Activated CD4-positive, alpha-beta memory T cell treated with anti-CD3 and anti-CD28 coated beads, Interleukin-2, amount 10 ng/mL, durations not matched to agents 7 days and 5 days (primary cell): ENCODE data around the gene MRPL58. TPM values are rescaled to one million over a fixed set of nuclear protein-coding genes. Genes with fewer than 3 reads are reported as not detected.
"Not testable (repeated sequence)": the region's sequence is repeated elsewhere in the genome, so short reads cannot be mapped to it uniquely, and the experiment has no call there.

ENCODE experiments used
- CTCF ChIA-PET: fragments of 350-600 bp; sonication (Branson Sonifier 250); formaldehyde crosslinking; loops from one replicate; lab custom pipeline; 2021; ENCODE audit warnings: antibody characterized with exemption, inconsistent platforms; lab: Charles Lee
- POLR2A ChIA-PET: fragments of 350-600 bp; sonication (Branson Sonifier 250); formaldehyde crosslinking; loops from one replicate; lab custom pipeline; 2021; ENCODE audit warnings: antibody characterized with exemption; lab: Charles Lee
- DNase-seq: peaks from one replicate; pipeline ENCODE4 v3.0.0-alpha.2; 2020
- H3K27ac Mint-ChIP-seq: one replicate; pipeline ENCODE4 v1.8.0; 2021; ENCODE audit warnings: mild to moderate bottlenecking, mixed read lengths
- H3K27me3 Mint-ChIP-seq: one replicate; pipeline ENCODE4 v1.8.0; 2021; ENCODE audit warnings: mixed read lengths
- H3K36me3 Mint-ChIP-seq: one replicate; pipeline ENCODE4 v1.8.0; 2021; ENCODE audit warnings: low read depth, mixed read lengths
- H3K4me1 Mint-ChIP-seq: one replicate; pipeline ENCODE4 v1.8.0; 2021; ENCODE audit warnings: mixed read lengths
- H3K4me3 Mint-ChIP-seq: one replicate; pipeline ENCODE4 v1.8.0; 2021; ENCODE audit warnings: mild to moderate bottlenecking, mixed read lengths
- H3K9me3 Mint-ChIP-seq: one replicate; pipeline ENCODE4 v1.8.0; 2021; ENCODE audit warnings: mixed read lengths
- total RNA-seq, 2 experiments: library from RNA; stranded (reverse); gene quantifications; one replicate each; pipeline ENCODE4 v1.2.3, GENCODE V29; 2021

The MRPL58 gene
- total RNA-seq, 2 experiments from 2014 or later: 45.4 to 49.6 TPM

GRCh38 chr17:75041656-75042280 is 29.3 kb downstream of the MRPL58 start:
- Mint-ChIP-seq H3K27ac (no peak overlapping the region), H3K27me3 (no peaks in the 10 kb centered on the region), H3K4me3 (no peak overlapping the region), H3K36me3 (peaks cover 32% of the 10 kb centered on the region), H3K9me3 (no peaks in the 10 kb centered on the region), H3K4me1 (peaks cover 33% of the 10 kb centered on the region)
- DNase-seq: no peak
- ChIA-PET POLR2A (interaction anchor here (1.5 kb wide), 2 partner anchors 10 to 141 kb away, joined by 3 to 5 read pairs; partner anchors contain the start of gene SUMO2), CTCF (interaction anchor here (1.0 to 1.4 kb wide), 2 partner anchors 73 to 89 kb away, joined by 3 to 6 read pairs; no protein-coding TSS in a partner anchor)

- DNase-seq, H3K27me3 Mint-ChIP-seq, H3K9me3 Mint-ChIP-seq, H3K27ac Mint-ChIP-seq, H3K4me3 Mint-ChIP-seq: not testable (repeated sequence)
- POLR2A ChIA-PET: interaction anchor here (1.3 kb wide), 1 partner anchor 19 kb away, joined by 4 read pairs; no protein-coding TSS in a partner anchor
- Mint-ChIP-seq H3K36me3 (peaks cover 26% of the 10 kb centered on the region), H3K4me1 (peaks cover 37% of the 10 kb centered on the region)
- CTCF ChIA-PET: interaction anchor here (1.0 kb wide), 1 partner anchor 16 kb away, joined by 4 read pairs; no protein-coding TSS in a partner anchor
Observed at GRCh38 chr17:75043789-75044188, 31.3 kb downstream of the MRPL58 start.

- ChIA-PET CTCF (interaction anchor here (1.0 kb wide), 1 partner anchor 15 kb away, joined by 4 read pairs; no protein-coding TSS in a partner anchor), POLR2A (no interaction called here)
- Mint-ChIP-seq H3K9me3 (no peaks in the 10 kb centered on the region), H3K27ac (peak overlapping the region; percentile 54), H3K4me1 (peaks cover 44% of the 10 kb centered on the region), H3K27me3 (no peaks in the 10 kb centered on the region), H3K36me3 (peaks cover 22% of the 10 kb centered on the region), H3K4me3 (peak overlapping the region; percentile 44)
- DNase-seq: no peak
Observed at GRCh38 chr17:75044716-75045115, 32.2 kb downstream of the MRPL58 start.

- peaks cover 21% of the 10 kb centered on the region for H3K36me3 Mint-ChIP-seq
- peaks cover 45% of the 10 kb centered on the region for H3K4me1 Mint-ChIP-seq
- H3K27me3 Mint-ChIP-seq, DNase-seq, H3K9me3 Mint-ChIP-seq: not testable (repeated sequence)
- ChIA-PET POLR2A (interaction anchor here (0.7 to 4.1 kb wide), 14 partner anchors 9 to 243 kb away, joined by 3 to 31 read pairs (median 4); partner anchors contain the start of genes FDXR, MRPL58, NUP85 and SLC25A19), CTCF (interaction anchor here (0.6 to 3.2 kb wide), 8 partner anchors 9 to 126 kb away, joined by 3 to 19 read pairs (median 6); partner anchors contain the start of gene MRPL58)
- H3K27ac Mint-ChIP-seq: peak overlapping the region; percentile 91
- H3K4me3 Mint-ChIP-seq: peak overlapping the region; percentile 96
Observed at GRCh38 chr17:75045946-75046406, 33.5 kb downstream of the MRPL58 start.

GRCh38 chr17:75046407-75047289 is 34.2 kb downstream of the MRPL58 start, which contains the start of the genes ATP5PD and KCTD2:
Gene ATP5PD, minus strand, starts transcription at chr17:75046969. Its CDS starts 4,319 bp downstream, at chr17:75042650.
Gene KCTD2, plus strand, starts transcription at chr17:75047225. Its CDS starts 26 bp downstream, at chr17:75047251.
- no peaks in the 10 kb centered on the region for H3K27me3 Mint-ChIP-seq
- ChIA-PET POLR2A (interaction anchor here (0.7 to 4.1 kb wide), 18 partner anchors 10 to 242 kb away, joined by 3 to 31 read pairs (median 4); partner anchors contain the start of genes FDXR, MRPL58, NUP85 and SLC25A19), CTCF (interaction anchor here (0.6 to 3.2 kb wide), 10 partner anchors 8 to 126 kb away, joined by 3 to 19 read pairs (median 4); partner anchors contain the start of gene MRPL58)
- peak within 1 kb of the TSS; percentile 91 for H3K27ac Mint-ChIP-seq
- H3K36me3 Mint-ChIP-seq: peaks cover 23% of the 10 kb centered on the region
- H3K4me1 Mint-ChIP-seq: peaks cover 45% of the 10 kb centered on the region
- H3K9me3 Mint-ChIP-seq: no peaks in the 10 kb centered on the region
- H3K4me3 Mint-ChIP-seq: peak within 1 kb of the TSS; percentile 96
- peak; percentile 96 for DNase-seq

GRCh38 chr17:75047398-75048098 is 35.1 kb downstream of the MRPL58 start:
- Mint-ChIP-seq H3K27me3 (no peaks in the 10 kb centered on the region), H3K4me1 (peaks cover 47% of the 10 kb centered on the region), H3K4me3 (peak overlapping the region; percentile 94), H3K9me3 (no peaks in the 10 kb centered on the region), H3K36me3 (peaks cover 22% of the 10 kb centered on the region), H3K27ac (peak overlapping the region; percentile 87)
- POLR2A ChIA-PET: interaction anchor here (0.6 to 4.1 kb wide), 12 partner anchors 9 to 143 kb away, joined by 3 to 31 read pairs (median 6); partner anchors contain the start of genes MRPL58 and NT5C
- peak; percentile 38 for DNase-seq
- CTCF ChIA-PET: interaction anchor here (1.0 to 3.2 kb wide), 8 partner anchors 8 to 124 kb away, joined by 3 to 19 read pairs (median 4); partner anchors contain the start of gene MRPL58

- no peaks in the 10 kb centered on the region for H3K27me3 Mint-ChIP-seq
- DNase-seq: no peak
- CTCF ChIA-PET: interaction anchor here (0.7 to 3.2 kb wide), 10 partner anchors 9 to 124 kb away, joined by 3 to 19 read pairs (median 4); partner anchors contain the start of gene MRPL58
- peak overlapping the region; percentile 87 for H3K27ac Mint-ChIP-seq
- no peaks in the 10 kb centered on the region for H3K9me3 Mint-ChIP-seq
- H3K36me3 Mint-ChIP-seq: peaks cover 28% of the 10 kb centered on the region
- H3K4me1 Mint-ChIP-seq: peaks cover 47% of the 10 kb centered on the region
- H3K4me3 Mint-ChIP-seq: peak overlapping the region; percentile 94
- POLR2A ChIA-PET: interaction anchor here (1.0 to 4.1 kb wide), 9 partner anchors 10 to 213 kb away, joined by 3 to 31 read pairs (median 5); partner anchors contain the start of genes GGA3, MRPL58 and NT5C
Observed at GRCh38 chr17:75048249-75048878, 35.9 kb downstream of the MRPL58 start.

- no peaks in the 10 kb centered on the region for H3K27me3 Mint-ChIP-seq
- H3K36me3 Mint-ChIP-seq: peaks cover 33% of the 10 kb centered on the region
- no peak overlapping the region for H3K27ac Mint-ChIP-seq
- no peak for DNase-seq
- no peak overlapping the region for H3K4me3 Mint-ChIP-seq
- no peaks in the 10 kb centered on the region for H3K9me3 Mint-ChIP-seq
- POLR2A ChIA-PET: interaction anchor here (1.0 to 4.1 kb wide), 5 partner anchors 14 to 212 kb away, joined by 3 to 30 read pairs (median 4); partner anchors contain the start of genes GGA3, MRPL58, NT5C and SLC16A5
- H3K4me1 Mint-ChIP-seq: peaks cover 44% of the 10 kb centered on the region
- CTCF ChIA-PET: interaction anchor here (0.7 to 3.2 kb wide), 11 partner anchors 8 to 123 kb away, joined by 3 to 19 read pairs (median 4); partner anchors contain the start of gene MRPL58
Observed at GRCh38 chr17:75049057-75049456, 36.6 kb downstream of the MRPL58 start.

- no peaks in the 10 kb centered on the region for H3K9me3 Mint-ChIP-seq
- H3K27me3 Mint-ChIP-seq: no peaks in the 10 kb centered on the region
- H3K27ac Mint-ChIP-seq: no peak overlapping the region
- ChIA-PET POLR2A (interaction anchor here (1.1 to 4.1 kb wide), 4 partner anchors 37 to 211 kb away, joined by 3 to 30 read pairs (median 4); partner anchors contain the start of genes GGA3, MRPL58 and SLC16A5), CTCF (interaction anchor here (0.6 to 0.9 kb wide), 3 partner anchors 65 to 246 kb away, joined by 3 to 5 read pairs (median 3); no protein-coding TSS in a partner anchor)
- H3K36me3 Mint-ChIP-seq: peaks cover 38% of the 10 kb centered on the region
- no peak for DNase-seq
- no peak overlapping the region for H3K4me3 Mint-ChIP-seq
- peaks cover 41% of the 10 kb centered on the region for H3K4me1 Mint-ChIP-seq
Observed at GRCh38 chr17:75049706-75050105, 37.2 kb downstream of the MRPL58 start.

- H3K4me1 Mint-ChIP-seq: peaks cover 24% of the 10 kb centered on the region
- no peak overlapping the region for H3K27ac Mint-ChIP-seq
- H3K27me3 Mint-ChIP-seq: no peaks in the 10 kb centered on the region
- CTCF ChIA-PET: interaction anchor here (0.8 kb wide), 1 partner anchor 8 kb away, joined by 3 read pairs; no protein-coding TSS in a partner anchor
- POLR2A ChIA-PET: no interaction called here
- DNase-seq: no peak
- no peak overlapping the region for H3K4me3 Mint-ChIP-seq
- peaks cover 48% of the 10 kb centered on the region for H3K36me3 Mint-ChIP-seq
- H3K9me3 Mint-ChIP-seq: no peaks in the 10 kb centered on the region
Observed at GRCh38 chr17:75051941-75052340, 39.5 kb downstream of the MRPL58 start.
